Measurements from ENCODE around the gene SPEF2. TPM values are rescaled to one million over a fixed set of nuclear protein-coding genes. Genes with fewer than 3 reads are reported as not detected.

Gene SPEF2
- total RNA-seq, 1 donor from 2014 or later, result 3.4 TPM

- Mint-ChIP-seq H3K4me3 (ENCODE audit: unreplicated experiment) (no peak overlapping the region), H3K4me1 (ENCODE audit: unreplicated experiment) (peaks cover 15% of the 10 kb centered on the region), H3K27me3 (ENCODE audit: unreplicated experiment) (no peaks in the 10 kb centered on the region), H3K9me3 (ENCODE audit: unreplicated experiment) (no peaks in the 10 kb centered on the region), H3K36me3 (ENCODE audit: low read depth, unreplicated experiment) (no peaks in the 10 kb centered on the region), H3K27ac (ENCODE audit: unreplicated experiment) (no peak overlapping the region)
- TF ChIP-seq CTCF (IDR thresholded peaks at IDR 0.05; ENCODE audit: unreplicated experiment), result no peak
- DNase-seq (ENCODE audit: low spot score), result no peak
These were observed 243.0 kb downstream of the SPEF2 start for GRCh38 chr5:35860686-35861085.

- Mint-ChIP-seq H3K4me1 (ENCODE audit: unreplicated experiment) (peaks cover 13% of the 10 kb centered on the region), H3K27me3 (ENCODE audit: unreplicated experiment) (no peaks in the 10 kb centered on the region), H3K4me3 (ENCODE audit: unreplicated experiment) (no peak overlapping the region), H3K9me3 (ENCODE audit: unreplicated experiment) (no peaks in the 10 kb centered on the region), H3K36me3 (ENCODE audit: low read depth, unreplicated experiment) (no peaks in the 10 kb centered on the region), H3K27ac (ENCODE audit: unreplicated experiment) (no peak overlapping the region)
- no peak for TF ChIP-seq CTCF (IDR thresholded peaks at IDR 0.05; ENCODE audit: unreplicated experiment)
- no peak for DNase-seq (ENCODE audit: low spot score)
These were observed 244.1 kb downstream of the SPEF2 start for GRCh38 chr5:35861718-35862117.

- H3K4me3 Mint-ChIP-seq (ENCODE audit: unreplicated experiment), result no peak overlapping the region
- no peak for DNase-seq (ENCODE audit: low spot score)
- no peak overlapping the region for H3K27ac Mint-ChIP-seq (ENCODE audit: unreplicated experiment)
- no peaks in the 10 kb centered on the region for H3K9me3 Mint-ChIP-seq (ENCODE audit: unreplicated experiment)
- H3K4me1 Mint-ChIP-seq (ENCODE audit: unreplicated experiment), result peaks cover 9% of the 10 kb centered on the region
- H3K36me3 Mint-ChIP-seq (ENCODE audit: low read depth, unreplicated experiment), result no peaks in the 10 kb centered on the region
- TF ChIP-seq CTCF (IDR thresholded peaks at IDR 0.05; ENCODE audit: unreplicated experiment), result no peak
- no peaks in the 10 kb centered on the region for H3K27me3 Mint-ChIP-seq (ENCODE audit: unreplicated experiment)
These were observed 244.5 kb downstream of the SPEF2 start for GRCh38 chr5:35862126-35862525.

GRCh38 chr5:35863159-35863558 lies 245.5 kb downstream of the SPEF2 start:
- H3K27me3 Mint-ChIP-seq (ENCODE audit: unreplicated experiment), result no peaks in the 10 kb centered on the region
- H3K36me3 Mint-ChIP-seq (ENCODE audit: low read depth, unreplicated experiment), result no peaks in the 10 kb centered on the region
- no peak for DNase-seq (ENCODE audit: low spot score)
- peaks cover 8% of the 10 kb centered on the region for H3K4me1 Mint-ChIP-seq (ENCODE audit: unreplicated experiment)
- no peak overlapping the region for H3K27ac Mint-ChIP-seq (ENCODE audit: unreplicated experiment)
- no peak overlapping the region for H3K4me3 Mint-ChIP-seq (ENCODE audit: unreplicated experiment)
- no peaks in the 10 kb centered on the region for H3K9me3 Mint-ChIP-seq (ENCODE audit: unreplicated experiment)
- TF ChIP-seq CTCF (IDR thresholded peaks at IDR 0.05; ENCODE audit: unreplicated experiment), result no peak

Other genes starting within 250 kb of the SPEF2 start
- 0.54 TPM for gene IL7R, start 239.0 kb downstream of the SPEF2 start, total RNA-seq (ENCODE audit: unreplicated experiment)

All from endothelial cell (in vitro differentiated cells).